Muscle of leg (tissue), 11 donors: Measurements from ENCODE around the gene TUBA4A. TPM values are rescaled to one million over a fixed set of nuclear protein-coding genes. Genes with fewer than 3 reads are reported as not detected.
"Not testable (repeated sequence)": the region's sequence is repeated elsewhere in the genome, so short reads cannot be mapped to it uniquely, and the experiment has no call there.

Experiments
- DNase-seq: peaks from one replicate; pipeline ENCODE4 v3.0.0; 2013
- H3K27ac ChIP-seq: one replicate; pipeline ENCODE4 v1.5.1; 2013; ENCODE audit warnings: mild to moderate bottlenecking, low read length, control low read depth
- H3K27me3 ChIP-seq: one replicate; pipeline ENCODE4 v1.6.1; 2013; ENCODE audit warnings: low read length; ENCODE audit not compliant: control insufficient read depth, insufficient read depth
- H3K36me3 ChIP-seq: one replicate; pipeline ENCODE4 v1.6.1; 2013; ENCODE audit warnings: low read length; ENCODE audit not compliant: control insufficient read depth, insufficient read depth
- H3K4me1 ChIP-seq: one replicate; pipeline ENCODE4 v1.6.1; 2013; ENCODE audit warnings: low read length; ENCODE audit not compliant: control insufficient read depth, insufficient read depth
- H3K4me3 ChIP-seq: one replicate; pipeline ENCODE4 v1.5.1; 2013; ENCODE audit warnings: low read length, control low read depth
- H3K9me3 ChIP-seq: replicated peaks from 2 replicates; pipeline ENCODE4 v1.6.1; 2013; ENCODE audit warnings: low read depth, low read length; ENCODE audit not compliant: control insufficient read depth
- WGBS: methylation state at CpG from one replicate; pipeline ENCODE4 v1.1.5; 2013; ENCODE audit warnings: missing lambda C conversion rate; ENCODE audit not compliant: insufficient coverage; 5-methylcytosine and 5-hydroxymethylcytosine counted together
- polyA plus RNA-seq, 8 donors: library from polyadenylated mRNA; unstranded; fragments of 120-200 nt; gene quantifications; one replicate each; pipeline versions ENCODE4 v1.2.1 to v1.2.3, GENCODE V29; 2013; ENCODE audit warnings: inconsistent platforms in 1 of 8, low replicate concordance in 1 of 8; ENCODE audit not compliant: insufficient read length in 8 of 8, insufficient read depth in 1 of 8
- total RNA-seq: library from RNA; stranded (reverse); fragments of 120-200 nt; gene quantifications from one replicate; pipeline ENCODE4 v1.2.4, GENCODE V29; 2013

Gene TUBA4A
- total and polyA plus RNA-seq, 9 donors: 36.2 to 160 (median 98.5) TPM

- H3K27me3 ChIP-seq: no peaks in the 10 kb centered on the region
- peak overlapping the region; percentile 99 for H3K27ac ChIP-seq
- DNase-seq: no peak
- peak overlapping the region; percentile 77 for H3K4me3 ChIP-seq
- H3K36me3 ChIP-seq: peaks cover 35% of the 10 kb centered on the region
- WGBS: 11% methylated on average over 15 of the region's 22 CpGs
- H3K4me1 ChIP-seq: peaks cover 22% of the 10 kb centered on the region
- no peaks in the 10 kb centered on the region for H3K9me3 ChIP-seq
Observed at GRCh38 chr2:219207134-219207883, 46.4 kb downstream of the TUBA4A start.

- Histone ChIP-seq H3K9me3 (no peaks in the 10 kb centered on the region), H3K4me1 (peaks cover 22% of the 10 kb centered on the region), H3K27me3 (no peaks in the 10 kb centered on the region), H3K27ac (peak within 1 kb of the TSS; percentile 99), H3K4me3 (peak within 1 kb of the TSS; percentile 77), H3K36me3 (peaks cover 35% of the 10 kb centered on the region)
- peak; percentile 98 for DNase-seq
- under 1% methylated on average over 61 of the region's 76 CpGs for WGBS
Observed at GRCh38 chr2:219206328-219207133, 47.2 kb downstream of the TUBA4A start, which contains the start of gene ZFAND2B. TSS of gene ZFAND2B (plus strand) at chr2:219206782. CDS start at chr2:219206988, 206 bp downstream.

- Histone ChIP-seq H3K27ac (peak overlapping the region; percentile 99), H3K4me1 (peaks cover 22% of the 10 kb centered on the region), H3K27me3 (no peaks in the 10 kb centered on the region), H3K4me3 (peak overlapping the region; percentile 73), H3K36me3 (peaks cover 31% of the 10 kb centered on the region), H3K9me3 (no peaks in the 10 kb centered on the region)
- no peak for DNase-seq
- WGBS: 18% methylated on average over 6 of the region's 7 CpGs
Observed at GRCh38 chr2:219205981-219206327, 47.8 kb downstream of the TUBA4A start.

- Histone ChIP-seq H3K27ac (no peak overlapping the region), H3K27me3 (no peaks in the 10 kb centered on the region), H3K4me3 (no peak overlapping the region), H3K4me1 (peaks cover 22% of the 10 kb centered on the region), H3K9me3 (no peaks in the 10 kb centered on the region), H3K36me3 (peaks cover 24% of the 10 kb centered on the region)
- no CpG with 5 or more reads among the region's 5 CpGs for WGBS
- no peak for DNase-seq
Observed at GRCh38 chr2:219205165-219205538, 48.6 kb downstream of the TUBA4A start.

GRCh38 chr2:219204425-219205164 lies 49.1 kb downstream of the TUBA4A start:
- DNase-seq: no peak
- Histone ChIP-seq H3K36me3 (peaks cover 19% of the 10 kb centered on the region), H3K27me3 (no peaks in the 10 kb centered on the region), H3K27ac (no peak overlapping the region), H3K9me3 (no peaks in the 10 kb centered on the region), H3K4me3 (no peak overlapping the region), H3K4me1 (peaks cover 22% of the 10 kb centered on the region)
- no CpG with 5 or more reads among the region's 7 CpGs for WGBS

GRCh38 chr2:219201331-219201730 lies 52.4 kb downstream of the TUBA4A start:
- H3K9me3 ChIP-seq, DNase-seq, H3K4me3 ChIP-seq, H3K36me3 ChIP-seq, H3K27me3 ChIP-seq, H3K4me1 ChIP-seq, H3K27ac ChIP-seq: not testable (repeated sequence)
- 92% methylated on average over 12 of the region's 21 CpGs for WGBS

- not testable (repeated sequence) for H3K4me3 ChIP-seq, H3K36me3 ChIP-seq, H3K9me3 ChIP-seq, H3K27me3 ChIP-seq, H3K27ac ChIP-seq, DNase-seq, H3K4me1 ChIP-seq
- 72% methylated on average over 17 of the region's 26 CpGs for WGBS
Observed at GRCh38 chr2:219200502-219201326, 53.0 kb downstream of the TUBA4A start.

Other genes with a start within 250 kb of the TUBA4A start
- not detected for gene CFAP65, start 212.4 kb downstream of the TUBA4A start, total RNA-seq
- gene CFAP65, start 212.4 kb downstream of the TUBA4A start, polyA plus RNA-seq: under 1 TPM in 2 of 8 donors, not detected in 6; 0.05 to 0.54 TPM
- 0.04 TPM for gene IHH, start 193.0 kb downstream of the TUBA4A start, total RNA-seq
- 1 to 10 TPM in 1 of 8 donors, under 1 TPM in 4, not detected in 3; 0.05 to 3.2 (median 0.19) TPM for gene IHH, start 193.0 kb downstream of the TUBA4A start, polyA plus RNA-seq
- 14.1 TPM for gene NHEJ1, start 93.1 kb downstream of the TUBA4A start, total RNA-seq
- gene NHEJ1, start 93.1 kb downstream of the TUBA4A start, polyA plus RNA-seq: 10 to 100 TPM; 11.4 to 18.5 (median 13.6) TPM
- 1.5 TPM for gene SLC23A3, start 83.9 kb downstream of the TUBA4A start, total RNA-seq
- 1 to 10 TPM in 3 of 8 donors, under 1 TPM in 5; 0.59 to 1.7 (median 0.95) TPM for gene SLC23A3, start 83.9 kb downstream of the TUBA4A start, polyA plus RNA-seq
- gene CNPPD1, start 77.0 kb downstream of the TUBA4A start, total RNA-seq: 23.4 TPM
- 10 to 100 TPM; 32.5 to 40.8 (median 37.1) TPM for gene CNPPD1, start 77.0 kb downstream of the TUBA4A start, polyA plus RNA-seq
- 28.9 TPM for gene RETREG2, start 75.6 kb downstream of the TUBA4A start, total RNA-seq
- 10 to 100 TPM; 37.6 to 57.7 (median 47.0) TPM for gene RETREG2, start 75.6 kb downstream of the TUBA4A start, polyA plus RNA-seq
- gene ZFAND2B, start 47.1 kb downstream of the TUBA4A start, total RNA-seq: 26.6 TPM
- 10 to 100 TPM; 18.8 to 31.9 (median 22.8) TPM for gene ZFAND2B, start 47.1 kb downstream of the TUBA4A start, polyA plus RNA-seq
- 28.7 TPM for gene ABCB6, start 35.0 kb downstream of the TUBA4A start, total RNA-seq
- 10 to 100 TPM; 28.4 to 42.0 (median 34.2) TPM for gene ABCB6, start 35.0 kb downstream of the TUBA4A start, polyA plus RNA-seq
- 13.7 TPM for gene ATG9A, start 24.3 kb downstream of the TUBA4A start, total RNA-seq
- gene ATG9A, start 24.3 kb downstream of the TUBA4A start, polyA plus RNA-seq: 10 to 100 TPM; 27.6 to 35.1 (median 32.3) TPM
- 21.5 TPM for gene ANKZF1, start 24.1 kb downstream of the TUBA4A start, total RNA-seq
- 10 to 100 TPM; 16.3 to 32.0 (median 23.6) TPM for gene ANKZF1, start 24.1 kb downstream of the TUBA4A start, polyA plus RNA-seq
- 6.6 TPM for gene GLB1L, start 8.5 kb downstream of the TUBA4A start, total RNA-seq
- 1 to 10 TPM; 3.3 to 9.9 (median 5.7) TPM for gene GLB1L, start 8.5 kb downstream of the TUBA4A start, polyA plus RNA-seq
- 12.5 TPM for gene STK16, start 8.4 kb downstream of the TUBA4A start, total RNA-seq
- gene STK16, start 8.4 kb downstream of the TUBA4A start, polyA plus RNA-seq: 10 to 100 TPM; 15.1 to 23.1 (median 19.6) TPM
- gene TUBA4B, start 675 bp downstream of the TUBA4A start, total RNA-seq: 0.04 TPM
- gene TUBA4B, start 675 bp downstream of the TUBA4A start, polyA plus RNA-seq: under 1 TPM in 6 of 8 donors, not detected in 2; 0.13 to 0.56 (median 0.18) TPM
- gene DNAJB2, start 25.4 kb upstream of the TUBA4A start, total RNA-seq: 52.6 TPM
- gene DNAJB2, start 25.4 kb upstream of the TUBA4A start, polyA plus RNA-seq: 10 to 100 TPM; 77.8 to 93.2 (median 85.9) TPM
- gene PTPRN, start 55.5 kb upstream of the TUBA4A start, total RNA-seq: 0.09 TPM
- 1 to 10 TPM in 1 of 8 donors, under 1 TPM in 7; 0.09 to 1.0 (median 0.38) TPM for gene PTPRN, start 55.5 kb upstream of the TUBA4A start, polyA plus RNA-seq
- not detected for gene RESP18, start 78.8 kb upstream of the TUBA4A start, total RNA-seq
- gene RESP18, start 78.8 kb upstream of the TUBA4A start, polyA plus RNA-seq: not detected
- 24.5 TPM for gene DNPEP, start 134.0 kb upstream of the TUBA4A start, total RNA-seq
- gene DNPEP, start 134.0 kb upstream of the TUBA4A start, polyA plus RNA-seq: 10 to 100 TPM; 28.6 to 48.5 (median 39.7) TPM
- gene DES, start 164.5 kb upstream of the TUBA4A start, total RNA-seq: 2,854 TPM
- 1,000 to 10,000 TPM; 2,139 to 4,335 (median 3,881) TPM for gene DES, start 164.5 kb upstream of the TUBA4A start, polyA plus RNA-seq
- 176 TPM for gene SPEG, start 180.9 kb upstream of the TUBA4A start, total RNA-seq
- gene SPEG, start 180.9 kb upstream of the TUBA4A start, polyA plus RNA-seq: 100 to 1,000 TPM in 5 of 8 donors, 10 to 100 TPM in 3; 66.5 to 177 (median 143) TPM
- 28.7 TPM for gene GMPPA, start 245.0 kb upstream of the TUBA4A start, total RNA-seq
- 10 to 100 TPM; 23.4 to 34.3 (median 27.4) TPM for gene GMPPA, start 245.0 kb upstream of the TUBA4A start, polyA plus RNA-seq